ENCODE data around the gene HELZ. TPM values are rescaled to one million over a fixed set of nuclear protein-coding genes. Genes with fewer than 3 reads are reported as not detected.

Gene HELZ
- total RNA-seq (47.3 and 47.5 TPM in 2 replicates), polyA plus RNA-seq (7.5 and 8.0 TPM in 2 replicates), polyA minus RNA-seq (50.8 and 55.4 TPM in 2 replicates), Bru-seq, nascent RNA (percentile 88 among the genes with signal in this experiment), BruChase-seq, experiment 1, labeled RNA remaining after a 6-hour chase (percentile 80 among the genes with signal in this experiment), BruChase-seq, experiment 2, labeled RNA remaining after a 2-hour chase (percentile 83 among the genes with signal in this experiment)
- polyA plus RNA-seq (2011; cell fraction: cytosol; rRNA removed): 7.0 and 7.4 TPM in 2 replicates
- 22.2 and 23.1 TPM in 2 replicates for polyA plus RNA-seq (2011; cell fraction: nucleus; rRNA removed)
- 9.5 and 19.9 TPM in 2 replicates for polyA plus RNA-seq (2012)
- polyA minus RNA-seq (2011; cell fraction: cytosol; rRNA and poly(A)+ RNA removed): 17.8 TPM
- polyA minus RNA-seq (2011; cell fraction: nucleus; rRNA and poly(A)+ RNA removed): 96.2 and 138 TPM in 2 replicates
- long read RNA-seq, full-length matches to known transcripts: 2 of 24 reads
- long read RNA-seq, partial matches to known transcripts: 11 of 24 reads
- long read RNA-seq, other reads (novel, unspliced or antisense): 11 of 24 reads

GRCh38 chr17:67245073-67245693 lies at the start of gene HELZ:
Gene HELZ (minus strand): TSS chr17:67245196. CDS start chr17:67218804, 26,392 bp downstream.
- H3K4me2 ChIP-seq (ENCODE audit: insufficient read depth, low read length): peak within 1 kb of the TSS; percentile 90
- intact Hi-C loops (cut with micrococcal nuclease) (loop anchor here (1.0 to 5.0 kb wide), 3 partner anchors 13 to 122 kb away; partner anchors contain the start of gene PSMD12), dilution Hi-C loops (cut with MboI; ENCODE audit: extremely low pct_ligation_motif_present, low sequenced_read_pairs) (no loop called here)
- H3K27ac ChIP-seq (ENCODE audit: insufficient read depth, low read depth, low read length): peak within 1 kb of the TSS; percentile 71
- peaks cover 20% of the 10 kb centered on the region for H3K4me1 ChIP-seq (ENCODE audit: control insufficient read depth, extremely low read depth, insufficient read depth, low read length)
- H3K9me1 ChIP-seq (replicated peaks; ENCODE audit: control insufficient read depth, extremely low read depth, insufficient read depth, low read length): no peaks in the 10 kb centered on the region
- peak; percentile 62 for FAIRE-seq
- H3K27me3 ChIP-seq (ENCODE audit: control insufficient read depth in 2 of 2, insufficient read depth in 2 of 2, low read length in 2 of 2): no peaks in the 10 kb centered on the region
- CTCF ChIA-PET: interaction anchor here (1.2 to 2.1 kb wide), 5 partner anchors 24 to 134 kb away, joined by 3 to 9 read pairs (median 6); no protein-coding TSS in a partner anchor
- H3K9me3 ChIP-seq (replicated peaks; ENCODE audit: control insufficient read depth, insufficient read depth, low read length): no peaks in the 10 kb centered on the region
- H4K20me1 ChIP-seq (replicated peaks; ENCODE audit: control insufficient read depth, extremely low read depth, insufficient read depth, low read length): peaks cover under 1% of the 10 kb centered on the region
- peaks cover 44% of the 10 kb centered on the region for H3K79me2 ChIP-seq (ENCODE audit: control insufficient read depth, insufficient read depth, low read length)
- H3K4me3 ChIP-seq (replicated peaks in 1 of 3; ENCODE audit: insufficient read depth in 1 of 3, low read depth in 1 of 3, low read length in 3 of 3): peak within 1 kb of the TSS; percentile 92 to 98 (median 96)
- POLR2A ChIA-PET: interaction anchor here (0.6 to 1.1 kb wide), 2 partner anchors 11 to 28 kb away, joined by 3 read pairs; no protein-coding TSS in a partner anchor
- TSS peak; percentile 90 for BruUV-seq (replicated peaks)
- peak within 1 kb of the TSS; percentile 91 for H3K9ac ChIP-seq (replicated peaks; ENCODE audit: extremely low read depth, insufficient read depth, low read length)
- DNase-seq (ENCODE audit: low read depth, low spot score): peak; percentile 85
- peaks cover 0 to 6% of the 10 kb centered on the region in 2 experiments for H3K36me3 ChIP-seq (ENCODE audit: control insufficient read depth in 2 of 2, extremely low read depth in 1 of 2, insufficient read depth in 2 of 2, low read length in 2 of 2)
- TF ChIP-seq MAX (IDR thresholded peaks at IDR 0.05; ENCODE audit: insufficient read depth, insufficient read length) (no peak), CTCF (IDR thresholded peaks at IDR 0.05; ENCODE audit: extremely low read depth in 1 of 2, insufficient read depth in 1 of 2, low read depth in 1 of 2, low read length in 2 of 2) (no peak), JUN (IDR thresholded peaks at IDR 0.05; ENCODE audit: borderline replicate concordance, insufficient read depth, insufficient read length, low read depth) (no peak), POLR2AphosphoS5 (IDR thresholded peaks at IDR 0.05; ENCODE audit: insufficient read depth, low read depth, low read length) (peak; percentile 69), POLR2A (IDR thresholded peaks at IDR 0.05; ENCODE audit: low read depth, low read length) (peak; percentile 71), EZH2 (IDR thresholded peaks at IDR 0.05; ENCODE audit: borderline replicate concordance, low read depth, low read length, severe bottlenecking) (no peak), FOS (IDR thresholded peaks at IDR 0.05; ENCODE audit: borderline replicate concordance, insufficient read depth, low read length) (no peak), MYC (IDR thresholded peaks at IDR 0.05; ENCODE audit: low read depth, low read length) (no peak), GATA2 (IDR thresholded peaks at IDR 0.05; ENCODE audit: insufficient read depth, insufficient read length, low read depth, low read length) (no peak)
- peak within 1 kb of the TSS; percentile 96 for H2AFZ ChIP-seq (ENCODE audit: low read depth, low read length)
